Uterus (tissue), 4 donors: Measurements from ENCODE around the gene NAALADL1. TPM values are rescaled to one million over a fixed set of nuclear protein-coding genes. Genes with fewer than 3 reads are reported as not detected.

ENCODE experiments used
- DNase-seq, 2 donors: peaks; one replicate each; pipeline ENCODE4 v3.0.0-alpha.2; 2019 to 2020
- H3K27ac ChIP-seq, 2 donors: fragments of 200-600 bp; sonication (generic); 1 replicate in 1 of 2; 2 replicates in 1 of 2; pipeline ENCODE4 v1.5.1; 2016 to 2018
- H3K27me3 ChIP-seq, 2 donors: fragments of 200-600 bp; sonication (generic); one replicate each; pipeline ENCODE4 v1.5.1; 2018 to 2019; ENCODE audit warnings: control low read depth in 1 of 2
- H3K36me3 ChIP-seq, 2 donors: fragments of 200-600 bp; sonication (generic); one replicate each; pipeline ENCODE4 v1.5.1; 2019; ENCODE audit warnings: control low read depth in 1 of 2
- H3K4me1 ChIP-seq, 2 donors: fragments of 200-600 bp; sonication (generic); one replicate each; pipeline ENCODE4 v1.5.1; 2018 to 2019; ENCODE audit warnings: control low read depth in 1 of 2
- H3K4me3 ChIP-seq, 2 donors: fragments of 200-600 bp; sonication (generic); 1 replicate in 1 of 2; 2 replicates in 1 of 2; pipeline ENCODE4 v1.5.1; 2018 to 2019; ENCODE audit warnings: mild to moderate bottlenecking in 1 of 2
- H3K9me3 ChIP-seq, 2 donors: fragments of 200-600 bp; sonication (generic); one replicate each; pipeline ENCODE4 v1.5.1; 2019; ENCODE audit warnings: control low read depth in 1 of 2
- POLR2A ChIP-seq, 2 donors: fragments of 450-650 bp; IDR thresholded peaks; one replicate each; pipeline ENCODE4 v1.6.1; 2016; ENCODE audit warnings: antibody characterized with exemption in 2 of 2, mild to moderate bottlenecking in 1 of 2, moderate library complexity in 1 of 2
- intact Hi-C: fragments of 100-400 bp; cut with DNase I; formaldehyde crosslinking; loops from one replicate; pipeline ENCODE4 v1.15.1; 2023; ENCODE audit warnings: low total_unique reads
- total RNA-seq, 4 donors: library from RNA; depleted of rRNA in 3 of 4; stranded (reverse); fragments of >200 nt in 3 of 4; gene quantifications; one replicate each; pipeline versions ENCODE4 v1.1.0 to v1.2.4, GENCODE V29; 2014 to 2023
- TF ChIP-seq, protein P1 (sequence below), 4 experiments: fragments of 200-600 bp in 2 of 4; fragments of 450-650 bp in 2 of 4; sonication (generic) in 2 of 4; IDR thresholded peaks; one replicate each; pipeline ENCODE4 v1.5.1; 2016 to 2019; ENCODE audit warnings: antibody characterized with exemption in 4 of 4, mild to moderate bottlenecking in 2 of 4, moderate library complexity in 1 of 4
- donor health status: DM: yes; HTN: yes; CAD: no.

The NAALADL1 gene
- total RNA-seq, 4 donors from 2014 or later = 0.59 to 37.1 (median 17.6) TPM

DNA sequence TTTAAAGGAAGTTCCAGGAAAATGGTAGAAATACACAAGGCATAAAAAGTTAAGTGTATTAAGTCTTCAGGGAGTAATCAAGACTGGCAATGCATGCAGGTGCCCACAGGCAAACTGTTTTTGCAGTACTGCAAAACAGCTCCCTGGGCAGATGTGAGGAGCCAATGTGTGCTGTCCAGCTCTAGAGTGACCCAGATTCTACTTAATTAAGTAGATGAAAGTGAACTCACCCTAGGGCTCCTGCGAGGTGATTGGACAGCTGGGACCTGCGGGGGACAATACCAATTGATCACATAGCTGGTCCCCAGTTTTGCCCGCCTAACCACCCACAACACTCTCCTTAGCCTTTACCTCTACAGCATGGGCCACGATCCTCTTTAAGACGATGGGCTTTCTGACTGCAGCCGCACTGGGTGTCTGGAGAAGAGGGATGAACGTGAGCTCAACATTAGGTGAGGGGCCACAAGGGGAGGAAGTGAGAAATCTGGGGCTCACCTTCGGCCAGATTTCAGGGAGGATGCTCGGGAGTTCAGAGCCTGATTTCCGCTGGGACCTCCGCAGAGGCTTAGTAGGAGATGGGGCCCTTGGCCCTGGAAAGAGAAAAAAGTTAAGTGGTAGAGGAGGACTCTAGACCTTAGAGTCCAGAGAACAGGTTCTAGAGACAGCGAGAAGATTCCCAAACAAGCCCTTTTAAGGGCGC lies 24.9 kb upstream of the NAALADL1 start:
- Histone ChIP-seq H3K27ac (peak overlapping the region; percentile 82 to 96), H3K36me3 (no peaks in the 10 kb centered on the region), H3K4me1 (peaks cover 0 to 6% of the 10 kb centered on the region in 2 donors), H3K27me3 (no peaks in the 10 kb centered on the region), H3K9me3 (no peaks in the 10 kb centered on the region), H3K4me3 (peak overlapping the region; percentile 53 to 83)
- TF ChIP-seq, protein P1, sequence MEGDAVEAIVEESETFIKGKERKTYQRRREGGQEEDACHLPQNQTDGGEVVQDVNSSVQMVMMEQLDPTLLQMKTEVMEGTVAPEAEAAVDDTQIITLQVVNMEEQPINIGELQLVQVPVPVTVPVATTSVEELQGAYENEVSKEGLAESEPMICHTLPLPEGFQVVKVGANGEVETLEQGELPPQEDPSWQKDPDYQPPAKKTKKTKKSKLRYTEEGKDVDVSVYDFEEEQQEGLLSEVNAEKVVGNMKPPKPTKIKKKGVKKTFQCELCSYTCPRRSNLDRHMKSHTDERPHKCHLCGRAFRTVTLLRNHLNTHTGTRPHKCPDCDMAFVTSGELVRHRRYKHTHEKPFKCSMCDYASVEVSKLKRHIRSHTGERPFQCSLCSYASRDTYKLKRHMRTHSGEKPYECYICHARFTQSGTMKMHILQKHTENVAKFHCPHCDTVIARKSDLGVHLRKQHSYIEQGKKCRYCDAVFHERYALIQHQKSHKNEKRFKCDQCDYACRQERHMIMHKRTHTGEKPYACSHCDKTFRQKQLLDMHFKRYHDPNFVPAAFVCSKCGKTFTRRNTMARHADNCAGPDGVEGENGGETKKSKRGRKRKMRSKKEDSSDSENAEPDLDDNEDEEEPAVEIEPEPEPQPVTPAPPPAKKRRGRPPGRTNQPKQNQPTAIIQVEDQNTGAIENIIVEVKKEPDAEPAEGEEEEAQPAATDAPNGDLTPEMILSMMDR (IDR thresholded peaks at IDR 0.05) = no peak
- no peak for TF ChIP-seq POLR2A (IDR thresholded peaks at IDR 0.05)
- no peak for DNase-seq
- intact Hi-C loops = no loop called here

DNA sequence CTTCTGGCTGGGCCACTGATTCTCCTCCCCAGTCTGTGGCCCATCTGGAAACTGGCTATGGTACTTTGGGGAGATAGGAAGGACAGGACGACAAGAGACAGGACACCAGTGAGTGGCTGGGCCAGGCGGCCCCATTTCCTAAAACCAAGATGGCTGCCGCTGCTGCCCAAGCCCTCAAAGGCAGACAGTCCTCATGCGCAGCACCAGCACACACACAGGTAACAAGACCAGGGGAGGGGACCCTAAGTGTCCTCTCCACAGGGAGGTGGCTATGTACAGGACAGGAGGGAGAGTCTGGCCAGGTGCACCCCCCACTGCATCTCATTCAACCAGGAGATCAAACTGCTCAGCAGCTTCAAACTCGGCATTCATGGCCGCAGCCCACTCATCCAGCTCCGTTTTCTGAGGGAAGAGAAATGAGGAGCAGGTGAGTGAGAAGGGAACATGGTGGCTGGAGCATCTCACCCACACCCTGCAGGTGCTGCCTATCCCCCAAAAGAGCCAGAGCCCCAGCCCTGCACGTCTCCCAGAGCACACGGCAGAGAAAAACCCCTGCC lies 20.5 kb upstream of the NAALADL1 start:
- H3K36me3 ChIP-seq = no peaks in the 10 kb centered on the region
- intact Hi-C loops = no loop called here
- H3K4me3 ChIP-seq = no peak overlapping the region
- no peaks in the 10 kb centered on the region for H3K4me1 ChIP-seq
- DNase-seq = no peak
- no peaks in the 10 kb centered on the region for H3K9me3 ChIP-seq
- no peak overlapping the region for H3K27ac ChIP-seq
- TF ChIP-seq POLR2A (IDR thresholded peaks at IDR 0.05) = no peak
- TF ChIP-seq, protein P1 (IDR thresholded peaks at IDR 0.05) = no peak
- H3K27me3 ChIP-seq = no peaks in the 10 kb centered on the region

DNA sequence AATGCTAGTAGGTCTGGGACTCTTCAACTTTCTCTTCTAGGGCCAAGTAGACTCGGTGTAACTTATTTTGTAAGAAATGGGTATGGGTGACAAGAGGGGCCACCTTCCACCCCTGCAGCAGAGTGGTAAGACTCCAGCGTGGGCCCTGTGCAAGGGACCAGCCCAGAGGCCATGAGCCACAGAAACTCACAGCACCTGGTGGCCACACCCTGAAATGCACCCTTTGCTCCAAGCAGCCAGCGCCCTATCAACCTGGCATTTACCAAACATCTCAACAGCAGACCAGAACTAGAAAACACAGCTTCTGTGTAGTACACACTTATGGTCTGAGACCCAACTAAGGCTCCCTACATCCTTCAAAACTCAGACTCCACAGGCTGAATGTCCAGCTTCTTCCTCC lies 19.8 kb upstream of the NAALADL1 start:
- no peaks in the 10 kb centered on the region for H3K36me3 ChIP-seq
- no peak for TF ChIP-seq POLR2A (IDR thresholded peaks at IDR 0.05)
- TF ChIP-seq, protein P1 (IDR thresholded peaks at IDR 0.05) = peak in 3 of 4 experiments; percentile 15 to 38 (median 33)
- H3K4me3 ChIP-seq = no peak overlapping the region
- H3K9me3 ChIP-seq = no peaks in the 10 kb centered on the region
- intact Hi-C loops = no loop called here
- H3K4me1 ChIP-seq = no peaks in the 10 kb centered on the region
- H3K27me3 ChIP-seq = no peaks in the 10 kb centered on the region
- no peak for DNase-seq
- no peak overlapping the region for H3K27ac ChIP-seq

DNA sequence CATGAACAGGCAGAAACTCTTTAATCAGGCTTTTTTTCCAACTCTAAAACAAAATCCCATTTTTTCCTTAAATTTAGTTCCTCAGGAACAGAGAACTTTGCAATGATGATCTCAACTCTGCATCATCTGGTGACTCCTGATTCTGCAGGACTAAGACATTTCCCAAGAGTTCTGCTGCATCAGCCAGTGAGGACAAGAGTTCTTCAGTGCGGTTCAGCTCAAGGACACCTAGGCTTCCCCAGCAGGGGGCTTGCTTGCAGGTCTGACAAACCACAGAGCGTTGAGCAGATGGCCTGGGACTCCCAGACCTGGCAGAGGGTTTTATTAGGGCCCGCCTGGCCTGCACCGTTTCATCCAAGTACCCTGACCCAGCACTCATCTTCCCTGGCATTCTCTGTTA lies 19.1 kb upstream of the NAALADL1 start:
- no peaks in the 10 kb centered on the region for H3K4me1 ChIP-seq
- intact Hi-C loops = no loop called here
- no peaks in the 10 kb centered on the region for H3K27me3 ChIP-seq
- H3K4me3 ChIP-seq = no peak overlapping the region
- no peaks in the 10 kb centered on the region for H3K36me3 ChIP-seq
- no peak overlapping the region for H3K27ac ChIP-seq
- DNase-seq = no peak
- TF ChIP-seq, protein P1 (IDR thresholded peaks at IDR 0.05) = no peak
- TF ChIP-seq POLR2A (IDR thresholded peaks at IDR 0.05) = no peak
- no peaks in the 10 kb centered on the region for H3K9me3 ChIP-seq

DNA sequence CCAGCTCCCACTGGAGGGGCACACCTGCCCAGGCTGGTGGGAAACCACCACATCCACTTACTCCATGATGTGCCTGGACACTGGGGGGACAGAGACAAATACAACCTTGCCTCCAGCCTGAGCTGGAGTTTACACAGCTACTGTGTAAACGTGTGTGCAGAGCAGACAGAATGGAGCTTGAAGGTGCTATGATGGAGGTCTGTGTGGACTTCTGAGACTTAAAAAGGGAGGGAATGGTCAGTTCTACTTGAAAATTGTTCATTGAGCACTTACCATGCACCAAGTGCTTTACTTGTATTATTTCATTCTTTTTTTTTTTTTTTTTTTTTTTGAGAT lies 14.2 kb upstream of the NAALADL1 start:
- Histone ChIP-seq H3K4me3 (no peak overlapping the region), H3K27ac (no peak overlapping the region), H3K9me3 (no peaks in the 10 kb centered on the region), H3K27me3 (no peaks in the 10 kb centered on the region), H3K4me1 (no peaks in the 10 kb centered on the region), H3K36me3 (no peaks in the 10 kb centered on the region)
- TF ChIP-seq, protein P1 (IDR thresholded peaks at IDR 0.05) = no peak
- TF ChIP-seq POLR2A (IDR thresholded peaks at IDR 0.05) = no peak
- intact Hi-C loops = no loop called here
- no peak for DNase-seq
